Thyroid gland (tissue), 4 donors: ENCODE measurements around the gene C11orf98. TPM values are rescaled to one million over a fixed set of nuclear protein-coding genes. Genes with fewer than 3 reads are reported as not detected.

Experiments
- DNase-seq, 2 donors: peaks; one replicate each; pipeline ENCODE4 v3.0.0-alpha.2; 2019
- H3K27ac ChIP-seq, 3 donors: fragments of 200-600 bp; sonication (generic); 1 replicate in 2 of 3; 2 replicates in 1 of 3; pipeline ENCODE4 v1.5.1; 2016 to 2019; ENCODE audit warnings: mild to moderate bottlenecking in 1 of 3, moderate library complexity in 1 of 3
- H3K27me3 ChIP-seq: fragments of 200-600 bp; sonication (generic); one replicate; pipeline ENCODE4 v1.5.1; 2019
- H3K36me3 ChIP-seq, 2 donors: fragments of 200-600 bp; sonication (generic); one replicate each; pipeline ENCODE4 v1.5.1; 2016 to 2019
- H3K4me1 ChIP-seq, 2 donors: fragments of 200-600 bp; sonication (generic); one replicate each; pipeline ENCODE4 v1.5.1; 2017 to 2019
- H3K4me3 ChIP-seq, 3 donors: fragments of 200-600 bp; sonication (generic); replicated peaks in 1 of 3; 1 replicate in 2 of 3; 2 replicates in 1 of 3; pipeline ENCODE4 v1.5.1; 2016; ENCODE audit warnings: mild to moderate bottlenecking in 1 of 3
- H3K9me3 ChIP-seq: fragments of 200-600 bp; sonication (generic); one replicate; pipeline ENCODE4 v1.5.1; 2017
- POLR2A ChIP-seq, 2 donors: fragments of 450-650 bp; IDR thresholded peaks; one replicate each; pipeline ENCODE4 v1.6.1; 2017; ENCODE audit warnings: antibody characterized with exemption in 2 of 2, mild to moderate bottlenecking in 2 of 2, moderate library complexity in 1 of 2
- WGBS, 2 donors: methylation state at CpG; one replicate each; pipeline ENCODE4 v1.1.5; 2017; 5-methylcytosine and 5-hydroxymethylcytosine counted together
- intact Hi-C: fragments of 100-400 bp; cut with DNase I; formaldehyde crosslinking; loops from one replicate; pipeline ENCODE4 v1.15.1; 2023
- total RNA-seq, 4 donors: library from RNA; depleted of rRNA; stranded (reverse); fragments of >200 nt; gene quantifications; one replicate each; pipeline ENCODE4 v1.2.3, GENCODE V29; 2016
- TF ChIP-seq, protein P1 (sequence below), 6 experiments: fragments of 200-600 bp in 3 of 6; fragments of 450-650 bp in 3 of 6; sonication (generic) in 3 of 6; IDR thresholded peaks; one replicate each; pipeline ENCODE4 v1.5.1; 2016 to 2019; ENCODE audit warnings: antibody characterized with exemption in 6 of 6, mild to moderate bottlenecking in 2 of 6, inconsistent platforms in 1 of 6, moderate library complexity in 1 of 6

C11orf98 gene
- total RNA-seq, 4 donors from 2014 or later, result 24.1 to 34.5 (median 29.6) TPM

DNA sequence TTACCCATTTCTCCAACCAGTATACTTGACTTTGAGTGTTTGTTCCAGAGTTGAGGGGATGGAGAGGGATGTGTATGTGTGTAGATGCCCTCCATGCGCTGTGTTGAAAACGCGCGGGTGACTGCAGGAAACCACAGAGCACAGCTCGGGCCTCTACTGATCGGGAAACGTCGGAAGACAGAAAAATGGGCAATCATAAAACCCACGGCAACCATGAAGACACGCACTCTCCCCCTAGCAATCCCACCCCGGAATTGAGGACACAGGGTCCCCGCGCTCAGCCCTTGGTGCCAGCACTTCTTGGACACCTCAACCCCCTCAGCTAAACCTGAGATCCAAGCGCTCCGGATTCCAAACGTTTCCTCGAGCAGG, 6.2 kb upstream of the C11orf98 start:
- no peaks in the 10 kb centered on the region for H3K9me3 ChIP-seq
- H3K4me3 ChIP-seq, result peak overlapping the region; percentile 45 to 80 (median 67)
- no peaks in the 10 kb centered on the region for H3K27me3 ChIP-seq
- intact Hi-C loops, result no loop called here
- TF ChIP-seq, protein P1, sequence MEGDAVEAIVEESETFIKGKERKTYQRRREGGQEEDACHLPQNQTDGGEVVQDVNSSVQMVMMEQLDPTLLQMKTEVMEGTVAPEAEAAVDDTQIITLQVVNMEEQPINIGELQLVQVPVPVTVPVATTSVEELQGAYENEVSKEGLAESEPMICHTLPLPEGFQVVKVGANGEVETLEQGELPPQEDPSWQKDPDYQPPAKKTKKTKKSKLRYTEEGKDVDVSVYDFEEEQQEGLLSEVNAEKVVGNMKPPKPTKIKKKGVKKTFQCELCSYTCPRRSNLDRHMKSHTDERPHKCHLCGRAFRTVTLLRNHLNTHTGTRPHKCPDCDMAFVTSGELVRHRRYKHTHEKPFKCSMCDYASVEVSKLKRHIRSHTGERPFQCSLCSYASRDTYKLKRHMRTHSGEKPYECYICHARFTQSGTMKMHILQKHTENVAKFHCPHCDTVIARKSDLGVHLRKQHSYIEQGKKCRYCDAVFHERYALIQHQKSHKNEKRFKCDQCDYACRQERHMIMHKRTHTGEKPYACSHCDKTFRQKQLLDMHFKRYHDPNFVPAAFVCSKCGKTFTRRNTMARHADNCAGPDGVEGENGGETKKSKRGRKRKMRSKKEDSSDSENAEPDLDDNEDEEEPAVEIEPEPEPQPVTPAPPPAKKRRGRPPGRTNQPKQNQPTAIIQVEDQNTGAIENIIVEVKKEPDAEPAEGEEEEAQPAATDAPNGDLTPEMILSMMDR (IDR thresholded peaks at IDR 0.05), result no peak
- TF ChIP-seq POLR2A (IDR thresholded peaks at IDR 0.05), result no peak
- H3K36me3 ChIP-seq, result no peaks in the 10 kb centered on the region
- H3K27ac ChIP-seq, result peak overlapping the region; percentile 77 to 92 (median 86)
- 1% methylated on average over 17 of the region's 17 CpGs for WGBS, 2 donors
- no peak for DNase-seq
- H3K4me1 ChIP-seq, result peaks cover 18 to 33% of the 10 kb centered on the region in 2 donors

DNA sequence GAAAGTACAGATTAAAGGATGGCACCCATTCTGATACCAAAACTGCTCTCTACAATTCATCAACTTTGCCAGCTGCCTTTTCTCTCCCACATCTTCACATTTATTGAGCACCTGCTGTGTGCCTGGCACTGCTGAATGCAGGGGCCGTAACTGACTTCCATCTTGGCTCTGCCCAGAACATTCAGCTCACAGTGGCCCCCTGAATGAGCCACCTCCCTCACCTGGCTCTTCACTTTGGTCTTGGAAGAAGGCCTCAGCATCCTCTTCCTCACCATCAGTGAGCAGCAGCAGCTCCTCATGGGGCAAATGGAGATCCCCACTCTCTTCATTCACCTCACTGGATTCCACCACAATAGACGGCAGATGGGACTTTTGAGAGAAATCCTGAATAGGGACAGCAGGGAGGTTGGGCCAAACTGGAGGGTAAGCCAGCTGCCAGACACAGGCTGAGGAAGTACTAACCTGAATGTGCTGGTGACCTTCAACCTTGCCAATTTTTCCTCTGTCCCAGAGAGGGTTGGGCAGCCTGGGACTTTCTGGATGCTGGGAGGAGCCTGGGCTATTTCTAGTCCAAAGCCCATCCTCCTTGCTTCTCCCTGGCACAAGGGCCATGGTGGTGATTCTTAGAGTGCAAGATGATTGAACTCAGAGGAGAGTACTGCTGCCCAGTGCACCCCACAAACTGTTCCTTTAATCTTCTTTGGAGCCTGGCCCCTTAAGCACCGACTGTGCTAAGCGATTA, 4.6 kb upstream of the C11orf98 start:
- Histone ChIP-seq H3K36me3 (no peaks in the 10 kb centered on the region), H3K27me3 (no peaks in the 10 kb centered on the region), H3K4me3 (no peak overlapping the region), H3K27ac (no peak overlapping the region), H3K9me3 (no peaks in the 10 kb centered on the region), H3K4me1 (peaks cover 22 to 37% of the 10 kb centered on the region in 2 donors)
- WGBS, 2 donors, result 70 to 85% methylated on average over 4 of the region's 4 CpGs
- no peak for DNase-seq
- TF ChIP-seq, protein P1 (IDR thresholded peaks at IDR 0.05), result no peak
- no peak for TF ChIP-seq POLR2A (IDR thresholded peaks at IDR 0.05)
- intact Hi-C loops, result no loop called here

DNA sequence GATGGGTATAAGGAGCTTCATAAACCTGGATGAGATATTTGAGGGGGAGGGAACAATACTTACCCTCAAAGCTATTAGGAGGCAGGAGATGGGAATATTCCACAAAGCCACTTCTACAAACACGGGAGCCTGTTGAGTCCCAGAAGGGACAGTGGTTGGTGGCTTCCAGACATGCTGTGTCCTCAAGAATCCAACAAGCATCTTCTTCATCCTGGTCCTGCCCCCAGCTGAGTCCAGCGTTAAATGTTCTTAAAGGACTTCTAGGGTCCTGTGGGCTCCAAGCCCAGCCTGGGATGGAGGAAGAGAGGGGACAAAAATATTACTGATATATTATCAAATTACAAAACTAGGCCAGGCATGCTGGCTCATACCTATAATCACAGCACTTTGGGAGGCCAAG, 2.5 kb upstream of the C11orf98 start:
- no peak for DNase-seq
- H3K27me3 ChIP-seq, result no peaks in the 10 kb centered on the region
- TF ChIP-seq, protein P1 (IDR thresholded peaks at IDR 0.05), result no peak
- TF ChIP-seq POLR2A (IDR thresholded peaks at IDR 0.05), result no peak
- no peak overlapping the region for H3K27ac ChIP-seq
- 84 to 89% methylated on average over 2 of the region's 2 CpGs for WGBS, 2 donors
- no peak overlapping the region for H3K4me3 ChIP-seq
- no peaks in the 10 kb centered on the region for H3K36me3 ChIP-seq
- H3K9me3 ChIP-seq, result no peaks in the 10 kb centered on the region
- H3K4me1 ChIP-seq, result peaks cover 17 to 27% of the 10 kb centered on the region in 2 donors
- intact Hi-C loops, result no loop called here

DNA sequence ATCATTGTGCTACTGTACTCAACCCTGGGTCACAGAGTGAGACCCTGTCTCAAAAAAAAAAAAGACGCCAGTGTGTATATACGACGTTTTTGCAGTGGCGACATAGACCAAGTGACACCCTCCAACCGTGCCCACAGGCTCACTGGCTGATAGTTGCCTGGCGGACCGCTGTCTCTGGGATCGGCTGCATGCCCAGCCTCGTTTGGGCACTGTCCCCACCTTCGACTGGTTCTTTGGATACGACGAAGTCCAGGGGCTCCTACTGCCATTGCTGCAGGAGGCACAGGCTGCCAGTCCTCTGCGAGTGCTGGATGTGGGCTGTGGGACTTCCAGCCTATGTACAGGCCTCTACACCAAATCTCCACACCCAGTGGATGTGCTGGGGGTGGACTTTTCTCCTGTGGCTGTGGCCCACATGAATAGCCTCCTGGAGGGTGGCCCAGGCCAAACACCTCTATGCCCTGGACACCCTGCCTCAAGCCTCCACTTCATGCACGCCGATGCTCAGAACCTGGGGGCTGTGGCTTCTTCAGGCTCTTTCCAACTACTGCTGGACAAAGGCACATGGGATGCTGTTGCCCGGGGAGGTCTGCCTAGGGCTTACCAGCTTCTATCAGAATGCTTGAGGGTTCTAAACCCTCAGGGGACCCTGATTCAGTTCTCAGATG, 1.4 kb upstream of the C11orf98 start:
- TF ChIP-seq, protein P1 (IDR thresholded peaks at IDR 0.05), result no peak
- TF ChIP-seq POLR2A (IDR thresholded peaks at IDR 0.05), result no peak
- DNase-seq, result no peak
- Histone ChIP-seq H3K4me1 (peaks cover 15 to 23% of the 10 kb centered on the region in 2 donors), H3K9me3 (no peaks in the 10 kb centered on the region), H3K27ac (peak overlapping the region; percentile 56 to 79 (median 77)), H3K27me3 (no peaks in the 10 kb centered on the region), H3K4me3 (peak overlapping the region; percentile 61 to 93 (median 63)), H3K36me3 (no peaks in the 10 kb centered on the region)
- WGBS, 2 donors, result 47 to 56% methylated on average over 12 to 15 of the region's 16 CpGs
- intact Hi-C loops, result no loop called here
